ENCODE measurements around the gene AUH. TPM values are rescaled to one million over a fixed set of nuclear protein-coding genes. Genes with fewer than 3 reads are reported as not detected.

Gene AUH
- total RNA-seq, 4 donors from 2014 or later: 17.1 to 28.2 (median 20.8) TPM

GRCh38 chr9:91187311-91187964, 174.3 kb downstream of the AUH start:
- ATAC-seq (no peak), DNase-seq (no peak)
- no peaks in the 10 kb centered on the region for H3K36me3 ChIP-seq
- TF ChIP-seq POLR2A (IDR thresholded peaks at IDR 0.05) (no peak), CTCF (IDR thresholded peaks at IDR 0.05 in 4 of 5, conservative IDR thresholded peaks at IDR 0.05 in 1 of 5) (no peak)
- intact Hi-C loops (cut with DNase I; ENCODE audit: low total_unique reads) (no loop called here), in situ Hi-C loops (cut with MboI; ENCODE audit: low sequenced_read_pairs in 4 of 4) (loop anchor here in 1 of 4 donors (25.0 kb wide), 1 partner anchor 125 kb away; no protein-coding TSS in a partner anchor)
- no peaks in the 10 kb centered on the region for H3K27me3 ChIP-seq
- no peak overlapping the region for H3K4me3 ChIP-seq
- peak overlapping the region in 3 of 4 donors; percentile 40 to 58 (median 55) for H3K27ac ChIP-seq
- H3K9me3 ChIP-seq: no peaks in the 10 kb centered on the region
- H3K4me1 ChIP-seq: peaks cover 12 to 22% of the 10 kb centered on the region in 2 donors

DNA sequence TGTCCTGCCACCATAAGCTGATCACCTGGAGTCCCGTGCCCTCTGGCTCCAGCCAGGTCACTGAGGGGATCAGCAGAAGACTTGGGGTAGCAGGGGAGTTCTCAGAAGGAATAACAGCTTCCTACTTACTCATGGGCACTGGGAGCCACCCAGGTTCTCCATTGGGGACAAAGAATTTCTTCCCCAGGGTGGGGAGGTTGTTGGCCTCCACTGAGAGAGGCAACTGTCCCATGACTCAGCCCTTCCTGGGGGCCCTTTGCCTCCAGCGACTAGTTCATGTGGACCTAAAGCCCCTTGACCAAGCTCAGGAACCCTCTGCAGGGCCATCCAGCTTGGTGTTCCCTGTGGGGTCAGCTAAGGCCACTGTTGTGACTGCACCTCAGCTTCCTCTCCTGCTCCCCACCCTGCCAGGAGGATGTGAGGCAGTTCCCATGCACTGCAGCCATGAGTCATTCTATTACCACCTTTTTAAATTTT, 175.0 kb downstream of the AUH start:
- intact Hi-C loops (cut with DNase I; ENCODE audit: low total_unique reads): no loop called here
- ATAC-seq: no peak
- Histone ChIP-seq H3K4me3 (no peak overlapping the region), H3K27me3 (no peaks in the 10 kb centered on the region), H3K4me1 (peaks cover 4 to 15% of the 10 kb centered on the region in 2 donors), H3K27ac (peak overlapping the region in 3 of 4 donors; percentile 40 to 58 (median 55)), H3K9me3 (no peaks in the 10 kb centered on the region), H3K36me3 (no peaks in the 10 kb centered on the region)
- in situ Hi-C loops (cut with MboI; ENCODE audit: low sequenced_read_pairs in 4 of 4): loop anchor here in 1 of 4 donors (25.0 kb wide), 1 partner anchor 124 kb away; no protein-coding TSS in a partner anchor
- no peak for DNase-seq
- no peak for TF ChIP-seq CTCF (IDR thresholded peaks at IDR 0.05 in 4 of 5, conservative IDR thresholded peaks at IDR 0.05 in 1 of 5)
- TF ChIP-seq POLR2A (IDR thresholded peaks at IDR 0.05): no peak

DNA sequence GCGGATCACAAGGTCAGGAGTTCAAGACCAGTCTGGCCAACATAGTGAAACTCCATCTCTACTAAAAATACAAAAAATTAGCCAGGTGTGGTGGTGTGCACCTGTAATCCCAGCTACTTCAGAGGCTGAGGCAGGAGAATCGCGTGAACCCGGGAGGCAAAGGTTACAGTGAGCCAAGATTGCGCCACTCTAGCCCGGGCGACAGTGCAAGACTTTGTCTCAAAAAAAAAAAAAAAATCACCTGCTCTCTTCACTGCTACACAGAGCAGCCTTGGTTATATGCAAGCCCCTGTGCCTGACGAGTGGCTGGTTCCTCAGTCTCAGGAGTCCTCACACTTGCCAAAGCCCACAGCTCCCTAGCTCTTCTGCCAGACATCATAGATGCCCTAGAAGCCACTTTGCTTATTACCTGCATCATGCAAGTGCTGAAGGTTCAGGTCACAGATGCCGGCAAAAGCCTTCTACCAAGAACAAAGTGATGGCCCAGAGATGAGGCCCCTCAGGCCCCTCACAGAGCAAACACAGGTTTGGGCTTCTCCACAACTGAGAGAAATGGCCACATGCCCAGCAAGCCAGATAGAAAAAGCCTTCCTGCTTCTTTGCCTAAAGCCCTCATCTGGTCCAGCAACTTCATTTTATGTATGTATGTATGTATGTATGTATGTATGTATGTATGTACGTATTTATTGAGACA, 176.4 kb downstream of the AUH start:
- DNase-seq: no peak
- TF ChIP-seq CTCF (IDR thresholded peaks at IDR 0.05 in 4 of 5, conservative IDR thresholded peaks at IDR 0.05 in 1 of 5): no peak
- no peak for TF ChIP-seq POLR2A (IDR thresholded peaks at IDR 0.05)
- in situ Hi-C loops (cut with MboI; ENCODE audit: low sequenced_read_pairs in 4 of 4) (loop anchor here in 1 of 4 donors (25.0 kb wide), 1 partner anchor 123 kb away; no protein-coding TSS in a partner anchor), intact Hi-C loops (cut with DNase I; ENCODE audit: low total_unique reads) (no loop called here)
- Histone ChIP-seq H3K9me3 (no peaks in the 10 kb centered on the region), H3K27me3 (no peaks in the 10 kb centered on the region), H3K27ac (no peak overlapping the region), H3K4me1 (peaks cover 0 to 8% of the 10 kb centered on the region in 2 donors), H3K4me3 (no peak overlapping the region), H3K36me3 (no peaks in the 10 kb centered on the region)
- ATAC-seq: no peak

GRCh38 chr9:91182429-91183225, 179.1 kb downstream of the AUH start:
- Histone ChIP-seq H3K27ac (no peak overlapping the region), H3K4me1 (peaks cover 0 to 7% of the 10 kb centered on the region in 2 donors), H3K27me3 (no peaks in the 10 kb centered on the region), H3K9me3 (no peaks in the 10 kb centered on the region), H3K4me3 (no peak overlapping the region), H3K36me3 (no peaks in the 10 kb centered on the region)
- TF ChIP-seq CTCF (IDR thresholded peaks at IDR 0.05 in 4 of 5, conservative IDR thresholded peaks at IDR 0.05 in 1 of 5) (no peak), POLR2A (IDR thresholded peaks at IDR 0.05) (no peak)
- peak in 1 of 2 donors; percentile 84 for ATAC-seq
- intact Hi-C loops (cut with DNase I; ENCODE audit: low total_unique reads): no loop called here
- in situ Hi-C loops (cut with MboI; ENCODE audit: low sequenced_read_pairs in 4 of 4): loop anchor here in 1 of 4 donors (25.0 kb wide), 1 partner anchor 120 kb away; no protein-coding TSS in a partner anchor
- peak in 1 of 2 donors; percentile 68 for DNase-seq
